GM12878 (cell line): ENCODE results near the gene PRKCI. TPM values are rescaled to one million over a fixed set of nuclear protein-coding genes. Genes with fewer than 3 reads are reported as not detected.

ENCODE experiments used
- ATAC-seq: fragments of 200-7000 bp; cut with Tn5 transposase; 3 replicates; pipeline ENCODE4 v1.9.1; 2020; ENCODE audit warnings: mild to moderate bottlenecking, moderate library complexity
- BruUV-seq: library from RNA; stranded (reverse); fragments of 400-500 nt; replicated peaks from 2 replicates; lab custom pipeline; 2021; lab: Mats Ljungman, UMichigan
- CTCF ChIA-PET: fragments of 300-600 bp; sonication (Branson Sonifier 250); formaldehyde crosslinking; extraction: SDS; loops from one replicate; lab custom pipeline; 2021; ENCODE audit warnings: inconsistent platforms; lab: Yijun Ruan, JAX
- POLR2A ChIA-PET: fragments of 350-600 bp; formaldehyde crosslinking; extraction: SDS; loops from one replicate; lab custom pipeline; 2021; ENCODE audit warnings: inconsistent platforms; lab: Charles Lee
- RAD21 ChIA-PET: fragments of 300-600 bp; sonication (Branson Sonifier 250); formaldehyde crosslinking; loops from one replicate; lab custom pipeline; 2023; ENCODE audit warnings: antibody characterized with exemption; ENCODE audit not compliant: unreplicated experiment; lab: Charles Lee
- SMC1A ChIA-PET: fragments of 300-600 bp; sonication (Branson Sonifier 250); formaldehyde crosslinking; loops from one replicate; lab custom pipeline; 2023; ENCODE audit not compliant: unreplicated experiment, uncharacterized antibody; lab: Charles Lee
- DNase-seq: peaks from one replicate; pipeline ENCODE4 v3.0.0-alpha.2; 2011; ENCODE audit warnings: low read depth, low spot score
- FAIRE-seq: peaks from 3 replicates; lab custom pipeline; 2011; peaks lifted over from hg19 to GRCh38; lab: Jason Lieb, UNC
- H2AFZ ChIP-seq: 2 replicates; pipeline ENCODE4 v1.6.0; 2011; ENCODE audit warnings: low read depth, low read length, control low read depth; ENCODE audit not compliant: control insufficient read depth
- H3K27ac ChIP-seq: 2 replicates; pipeline ENCODE4 v1.5.1; 2011; ENCODE audit warnings: control low read depth; ENCODE audit not compliant: control insufficient read depth, insufficient read depth
- H3K27me3 ChIP-seq, 2 experiments: replicated peaks in 1 of 2; 2 replicates each; pipeline versions ENCODE4 v1.6.0 to v1.6.1; 2011; ENCODE audit warnings: low read length in 1 of 2; ENCODE audit not compliant: control insufficient read depth in 2 of 2, insufficient read depth in 2 of 2
- H3K36me3 ChIP-seq, 2 experiments: 2 replicates each; pipeline ENCODE4 v1.5.1; 2011; ENCODE audit warnings: low read length in 1 of 2; ENCODE audit not compliant: control insufficient read depth in 2 of 2, insufficient read depth in 2 of 2
- H3K4me1 ChIP-seq: 2 replicates; pipeline ENCODE4 v1.6.1; 2011; ENCODE audit warnings: mild to moderate bottlenecking, low read length, moderate library complexity, mixed read lengths; ENCODE audit not compliant: control insufficient read depth, insufficient read depth
- H3K4me2 ChIP-seq: 2 replicates; pipeline ENCODE4 v1.6.0; 2011; ENCODE audit warnings: control low read depth; ENCODE audit not compliant: control insufficient read depth, insufficient read depth
- H3K4me3 ChIP-seq: fragments of 200-600 bp; sonication (generic); 2 replicates; pipeline ENCODE4 v1.5.1; 2016
- H3K79me2 ChIP-seq: 2 replicates; pipeline ENCODE4 v1.6.0; 2011; ENCODE audit warnings: low read length; ENCODE audit not compliant: control insufficient read depth, insufficient read depth
- H3K9ac ChIP-seq: 2 replicates; pipeline ENCODE4 v1.8.0; 2011; ENCODE audit warnings: low read length, control low read depth, mixed read lengths; ENCODE audit not compliant: control insufficient read depth, insufficient read depth
- H3K9me3 ChIP-seq: replicated peaks from 3 replicates; pipeline ENCODE4 v1.5.1; 2011; ENCODE audit warnings: mild to moderate bottlenecking, low read length; ENCODE audit not compliant: control insufficient read depth, insufficient read depth
- H4K20me1 ChIP-seq: 2 replicates; pipeline ENCODE4 v1.6.0; 2011; ENCODE audit not compliant: control insufficient read depth, insufficient read depth
- CEBPB ChIP-seq, 2 experiments: fragments of 150-350 bp in 1 of 2; IDR thresholded peaks; 2 replicates each; pipeline ENCODE4 v1.6.1; 2012 to 2014; ENCODE audit warnings: low read depth in 2 of 2, low read length in 2 of 2, borderline replicate concordance in 1 of 2, inconsistent platforms in 1 of 2
- CREM ChIP-seq: IDR thresholded peaks from 2 replicates; pipeline ENCODE4 v1.6.1; 2014; ENCODE audit warnings: antibody characterized with exemption, low read depth
- FOXM1 ChIP-seq: IDR thresholded peaks from 2 replicates; pipeline ENCODE4 v1.6.1; 2012; ENCODE audit warnings: low read depth, mild to moderate bottlenecking, inconsistent platforms, low read length, moderate library complexity
- GABPA ChIP-seq: IDR thresholded peaks from 2 replicates; pipeline ENCODE4 v1.6.1; 2014; ENCODE audit warnings: antibody characterized with exemption, low read depth, mild to moderate bottlenecking, inconsistent platforms
- HDGF ChIP-seq: fragments of 450-650 bp; IDR thresholded peaks from 2 replicates; pipeline ENCODE4 v1.6.1; 2016; ENCODE audit warnings: antibody characterized with exemption
- JUNB ChIP-seq: IDR thresholded peaks from 2 replicates; pipeline ENCODE4 v1.6.1; 2016; ENCODE audit warnings: antibody characterized with exemption, mild to moderate bottlenecking
- MEF2A ChIP-seq: IDR thresholded peaks from 2 replicates; pipeline ENCODE4 v1.6.1; 2011; ENCODE audit warnings: low read depth, mild to moderate bottlenecking, low read length, moderate library complexity; ENCODE audit not compliant: insufficient read depth
- RUNX3 ChIP-seq: IDR thresholded peaks from 2 replicates; pipeline ENCODE4 v1.6.1; 2012; ENCODE audit warnings: low read length, inconsistent platforms
- TCF7 ChIP-seq: IDR thresholded peaks from 2 replicates; pipeline ENCODE4 v1.6.1; 2014; ENCODE audit warnings: antibody characterized with exemption, borderline replicate concordance
- WGBS: methylation state at CpG from one replicate; pipeline ENCODE4 v1.1.6; 2016; ENCODE audit warnings: low lambda C conversion rate; ENCODE audit not compliant: insufficient replicate concordance, insufficient coverage; ENCODE audit errors: missing lambda C conversion rate; 5-methylcytosine and 5-hydroxymethylcytosine counted together
- in situ Hi-C: fragments of 300-500 bp; cut with MboI; formaldehyde crosslinking; loops from 9 replicates; pipeline ENCODE4 v1.14.3; 2018; ENCODE audit warnings: mixed read lengths
- intact Hi-C: fragments of 100-400 bp; cut with micrococcal nuclease; formaldehyde crosslinking; loops from one replicate; pipeline ENCODE4 v1.14.2; 2022; ENCODE audit not compliant: unreplicated experiment
- polyA plus RNA-seq, 11 experiments: library from polyadenylated mRNA; depleted of rRNA in 4 of 11; unstranded in 6 of 11; stranded (reverse) in 5 of 11; fragments of >200 nt; fragmentation: Nextera tagmentation in 4 of 11; fragmentation: Illumina TruSeq in 1 of 11; extraction: Ambion mirVana in 4 of 11; extraction: Trizol in 1 of 11; gene quantifications; 1 replicate in 1 of 11; 2 replicates in 10 of 11; pipeline versions ENCODE4 v1.2.1 to v1.2.3, GENCODE V29; 2011 to 2016; ENCODE audit warnings: inconsistent platforms in 2 of 11, missing spikeins in 2 of 11, low read depth in 1 of 11
- total RNA-seq, 4 experiments: library from RNA; depleted of rRNA in 3 of 4; stranded (reverse); fragments of >200 nt in 3 of 4; fragmentation: Illumina TruSeq in 1 of 4; extraction: Trizol in 1 of 4; gene quantifications; 2 replicates each; pipeline versions ENCODE4 v1.2.1 to v1.2.3, GENCODE V29; 2013 to 2021

PRKCI gene
- total and polyA plus RNA-seq, 10 of the 15 experiments (the other 5 are each of a cell fraction or from before 2014, with no cell fraction given): 3.5 to 15.4 (median 11.8) TPM

- peaks cover 26% of the 10 kb centered on the region for H3K4me1 ChIP-seq
- peak; percentile 43 for ATAC-seq
- no peak overlapping the region for H2AFZ ChIP-seq
- no peak overlapping the region for H3K9ac ChIP-seq
- CTCF ChIA-PET: no interaction called here
- peak overlapping the region; percentile 27 for H3K4me2 ChIP-seq
- no TSS peak for BruUV-seq
- H3K36me3 ChIP-seq: no peaks in the 10 kb centered on the region; a peak in 1 of 4 replicates
- no peaks in the 10 kb centered on the region for H4K20me1 ChIP-seq
- no peaks in the 10 kb centered on the region for H3K79me2 ChIP-seq
- RAD21 ChIA-PET: no interaction called here
- no peak for FAIRE-seq
- SMC1A ChIA-PET: no interaction called here
- no peaks in the 10 kb centered on the region for H3K9me3 ChIP-seq
- TF ChIP-seq JUNB (peak; percentile 64), HDGF (no peak), MEF2A (0 out of 2 replicates have a peak, but pooled peaks have one; percentile 7), FOXM1 (0 out of 2 replicates have a peak, but pooled peaks have one; percentile 1), CREM (peak; percentile 33; the same call in 1 of the 2 replicates), CEBPB (IDR thresholded peaks at IDR 0.05; ENCODE audit: borderline replicate concordance in 1 of 2, low read depth in 2 of 2, low read length in 2 of 2) (0 out of 4 replicates have a peak, but pooled peaks of 1 of the 2 experiments have one; percentile 8), TCF7 (peak; percentile 95), GABPA (no peak), RUNX3 (peak; percentile 82)
- intact Hi-C loops: loop anchor here (5.0 to 10.0 kb wide), 4 partner anchors 34 to 1838 kb away; partner anchors contain the start of genes PHC3, PRKCI and SKIL
- H3K27ac ChIP-seq: peak overlapping the region; percentile 8; the same call in 1 of the 2 replicates
- POLR2A ChIA-PET: no interaction called here
- DNase-seq: no peak
- H3K27me3 ChIP-seq: no peaks in the 10 kb centered on the region
- in situ Hi-C loops: no loop called here
- peak overlapping the region; percentile 5; the same call in 1 of the 2 replicates for H3K4me3 ChIP-seq
- WGBS: 56% methylated on average over 3 of the region's 3 CpGs
Measured at GRCh38 chr3:170256597-170256996, 34.4 kb downstream of the PRKCI start.
